Spleen (tissue), 11 donors: Measurements from ENCODE around the gene SEC14L1. TPM values are rescaled to one million over a fixed set of nuclear protein-coding genes. Genes with fewer than 3 reads are reported as not detected.

Source experiments
- DNase-seq: peaks from one replicate; pipeline ENCODE4 v3.0.0-alpha.2; 2020
- H3K27ac ChIP-seq, 8 donors: fragments of 200-600 bp; sonication (generic) in 7 of 8; 1 replicate in 4 of 8; 2 replicates in 4 of 8; pipeline versions ENCODE4 v1.5.0 to v1.8.0; 2016 to 2021; ENCODE audit warnings: inconsistent platforms in 4 of 8, mild to moderate bottlenecking in 4 of 8, moderate library complexity in 1 of 8
- H3K27me3 ChIP-seq, 7 donors: fragments of 200-600 bp; sonication (generic) in 6 of 7; replicated peaks in 1 of 7; 1 replicate in 4 of 7; 2 replicates in 3 of 7; pipeline versions ENCODE4 v1.5.0 to v1.8.0; 2016 to 2021; ENCODE audit warnings: inconsistent platforms in 3 of 7, mild to moderate bottlenecking in 1 of 7
- H3K36me3 ChIP-seq, 6 donors: fragments of 200-600 bp; sonication (generic) in 5 of 6; 1 replicate in 4 of 6; 2 replicates in 2 of 6; pipeline versions ENCODE4 v1.5.0 to v1.8.0; 2016 to 2021; ENCODE audit warnings: inconsistent platforms in 2 of 6
- H3K4me1 ChIP-seq, 6 donors: fragments of 200-600 bp; sonication (generic) in 5 of 6; 1 replicate in 3 of 6; 2 replicates in 3 of 6; pipeline versions ENCODE4 v1.5.0 to v1.8.0; 2016 to 2021; ENCODE audit warnings: inconsistent platforms in 3 of 6
- H3K4me3 ChIP-seq, 8 donors: fragments of 200-600 bp; sonication (generic) in 7 of 8; 1 replicate in 4 of 8; 2 replicates in 4 of 8; pipeline versions ENCODE4 v1.5.0 to v1.8.0; 2016 to 2021; ENCODE audit warnings: inconsistent platforms in 4 of 8, mild to moderate bottlenecking in 4 of 8, moderate library complexity in 2 of 8
- H3K9me3 ChIP-seq, 8 donors: fragments of 200-600 bp; sonication (generic) in 7 of 8; 1 replicate in 4 of 8; 2 replicates in 4 of 8; pipeline versions ENCODE4 v1.5.0 to v1.8.0; 2016 to 2021; ENCODE audit warnings: inconsistent platforms in 4 of 8
- CTCF ChIP-seq, 11 experiments: fragments of 200-600 bp in 7 of 11; fragments of 450-650 bp in 4 of 11; sonication (generic) in 4 of 11; IDR thresholded peaks in 8 of 11; conservative IDR thresholded peaks in 3 of 11; 1 replicate in 7 of 11; 2 replicates in 4 of 11; pipeline versions ENCODE4 v1.4.0 to v1.8.0; 2016 to 2021; ENCODE audit warnings: antibody characterized with exemption in 11 of 11, inconsistent platforms in 4 of 11, mild to moderate bottlenecking in 1 of 11
- POLR2A ChIP-seq, 3 donors: fragments of 450-650 bp; IDR thresholded peaks; one replicate each; pipeline ENCODE4 v1.5.1; 2017; ENCODE audit warnings: antibody characterized with exemption in 3 of 3, mild to moderate bottlenecking in 1 of 3
- POLR2AphosphoS5 ChIP-seq, 3 donors: sonication (generic); formaldehyde crosslinking; IDR thresholded peaks; one replicate each; pipeline ENCODE4 v1.5.1; 2017; ENCODE audit warnings: antibody characterized with exemption in 3 of 3
- WGBS, 5 donors: extraction: QIAGEN DNeasy Blood & Tissue Kit in 3 of 5; methylation state at CpG; one replicate each; pipeline versions ENCODE4 v1.1.5 to v1.1.7; 2013 to 2018; 5-methylcytosine and 5-hydroxymethylcytosine counted together
- intact Hi-C: fragments of 100-400 bp; cut with DNase I; formaldehyde crosslinking; loops from one replicate; pipeline ENCODE4 v1.15.0; 2023; ENCODE audit warnings: low total_unique reads
- polyA plus RNA-seq, 3 donors: library from polyadenylated mRNA; stranded (reverse); fragments of 200-250 nt; gene quantifications; one replicate each; pipeline ENCODE4 v1.2.1, GENCODE V29; 2013
- total RNA-seq, 7 donors: library from RNA; depleted of rRNA in 3 of 7; stranded (reverse); fragments of >200 nt in 3 of 7; fragmentation: NEBNext Ultra II Directional in 4 of 7; extraction: Animal tissue kit (Norgen Biotek cat#: 25700) in 4 of 7; gene quantifications; one replicate each; pipeline versions ENCODE4 v1.1.0 to v1.2.1, GENCODE V29; 2016 to 2021
- donor health status: healthy with polysubstance abuse.
- donor health status: DM: no; HTN: no; CAD: no; lungs with moderate emphysema.
- donor health status: DM: no; HTN: no; CAD: no.
- donor health status: Bipolar disorder and iron deficiency.
- donor health status: healthy.
- donor health status: DM: no; HTN: no; CAD: no.
- donor health status: DM: yes; HTN: yes; CAD: no.

SEC14L1 gene
- total and polyA plus RNA-seq, 10 donors, result 14.5 to 202 (median 169) TPM

DNA sequence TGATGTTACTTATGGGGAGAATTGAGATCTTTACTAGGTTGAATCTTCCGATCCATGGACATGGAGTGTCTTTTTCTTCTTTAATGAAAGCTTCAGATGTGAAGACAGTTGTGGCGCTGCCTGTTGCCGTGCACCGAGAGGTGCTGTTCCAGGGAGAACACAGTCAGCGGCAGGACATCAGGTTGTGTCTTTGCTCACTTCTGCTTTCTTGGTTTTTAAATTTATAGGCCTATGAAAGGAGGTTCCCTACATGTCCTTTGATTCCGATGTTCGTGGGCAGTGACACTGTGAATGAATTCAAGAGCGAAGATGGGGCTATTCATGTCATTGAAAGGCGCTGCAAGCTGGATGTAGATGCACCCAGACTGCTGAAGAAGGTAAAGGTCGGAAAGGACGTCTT lies 49.8 kb downstream of the SEC14L1 start:
- H3K4me3 ChIP-seq, result no peak overlapping the region
- WGBS, 5 donors, result 74 to 82% (median 75%) methylated on average over 11 of the region's 11 CpGs
- no peak for DNase-seq
- no peak for TF ChIP-seq POLR2AphosphoS5 (IDR thresholded peaks at IDR 0.05)
- no peak for TF ChIP-seq CTCF (IDR thresholded peaks at IDR 0.05 in 8 of 11, conservative IDR thresholded peaks at IDR 0.05 in 3 of 11)
- no peak for TF ChIP-seq POLR2A (IDR thresholded peaks at IDR 0.05)
- H3K9me3 ChIP-seq, result no peaks in the 10 kb centered on the region
- intact Hi-C loops, result no loop called here
- H3K27ac ChIP-seq, result peak overlapping the region in 1 of 8 donors; percentile 4
- no peaks in the 10 kb centered on the region for H3K27me3 ChIP-seq
- peaks cover 7 to 53% (median 46%) of the 10 kb centered on the region in 6 donors for H3K36me3 ChIP-seq
- peaks cover 24 to 57% (median 42%) of the 10 kb centered on the region in 6 donors for H3K4me1 ChIP-seq

GRCh38 chr17:77191244-77191643 lies 50.5 kb downstream of the SEC14L1 start:
- Histone ChIP-seq H3K4me1 (peaks cover 18 to 50% (median 36%) of the 10 kb centered on the region in 6 donors), H3K4me3 (no peak overlapping the region), H3K36me3 (peaks cover 7 to 59% (median 53%) of the 10 kb centered on the region in 6 donors), H3K27ac (no peak overlapping the region), H3K27me3 (no peaks in the 10 kb centered on the region), H3K9me3 (no peaks in the 10 kb centered on the region)
- WGBS, 5 donors, result 84 to 91% (median 89%) methylated on average over 11 of the region's 11 CpGs
- intact Hi-C loops, result no loop called here
- DNase-seq, result no peak
- TF ChIP-seq POLR2A (IDR thresholded peaks at IDR 0.05), result no peak
- no peak for TF ChIP-seq CTCF (IDR thresholded peaks at IDR 0.05 in 8 of 11, conservative IDR thresholded peaks at IDR 0.05 in 3 of 11)
- TF ChIP-seq POLR2AphosphoS5 (IDR thresholded peaks at IDR 0.05), result no peak

DNA sequence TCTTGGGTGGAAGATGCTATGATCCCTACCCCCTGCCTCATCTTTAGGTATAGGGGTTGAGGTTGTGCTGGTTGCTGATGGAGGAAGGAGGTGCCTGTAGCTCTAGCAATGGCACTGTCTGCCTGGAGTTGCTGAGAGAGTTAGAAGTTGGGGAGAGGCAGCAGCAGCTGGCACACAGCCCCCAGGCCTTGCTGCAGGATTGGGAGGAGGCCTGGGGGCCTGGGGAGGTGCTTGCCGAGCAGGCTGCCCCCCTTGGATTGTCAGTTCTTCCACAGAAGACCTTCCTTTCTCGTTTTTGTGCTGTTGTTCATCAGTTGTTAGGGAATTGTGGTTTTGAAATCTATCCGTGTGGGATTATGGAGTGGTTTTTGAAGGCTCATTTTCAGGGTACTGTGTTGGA lies 52.9 kb downstream of the SEC14L1 start:
- Histone ChIP-seq H3K9me3 (no peaks in the 10 kb centered on the region), H3K27me3 (no peaks in the 10 kb centered on the region), H3K27ac (peak overlapping the region in 1 of 8 donors; percentile 21), H3K4me1 (peaks cover 6 to 26% (median 13%) of the 10 kb centered on the region in 6 donors), H3K4me3 (no peak overlapping the region), H3K36me3 (peaks cover 10 to 83% (median 75%) of the 10 kb centered on the region in 6 donors)
- TF ChIP-seq POLR2A (IDR thresholded peaks at IDR 0.05) (no peak), POLR2AphosphoS5 (IDR thresholded peaks at IDR 0.05) (peak; percentile 31 to 61 (median 33))
- intact Hi-C loops, result no loop called here
- no peak for DNase-seq
- WGBS, 5 donors, result 77 to 91% (median 81%) methylated on average over 3 of the region's 3 CpGs

GRCh38 chr17:77194179-77194578 lies 53.4 kb downstream of the SEC14L1 start:
- Histone ChIP-seq H3K27ac (peak overlapping the region in 1 of 8 donors; percentile 21), H3K9me3 (no peaks in the 10 kb centered on the region), H3K27me3 (no peaks in the 10 kb centered on the region), H3K36me3 (peaks cover 10 to 89% (median 80%) of the 10 kb centered on the region in 6 donors), H3K4me1 (peaks cover under 1 to 21% (median 8%) of the 10 kb centered on the region in 6 donors), H3K4me3 (no peak overlapping the region)
- 95 to 99% (median 96%) methylated on average over 7 of the region's 7 CpGs for WGBS, 5 donors
- no peak for DNase-seq
- TF ChIP-seq POLR2AphosphoS5 (IDR thresholded peaks at IDR 0.05) (no peak), CTCF (IDR thresholded peaks at IDR 0.05 in 8 of 11, conservative IDR thresholded peaks at IDR 0.05 in 3 of 11) (no peak), POLR2A (IDR thresholded peaks at IDR 0.05) (no peak)
- intact Hi-C loops, result no loop called here
